Endothelial cell of umbilical vein (primary cell): ENCODE results near the gene EFCAB5. TPM values are rescaled to one million over a fixed set of nuclear protein-coding genes. Genes with fewer than 3 reads are reported as not detected.
"Not testable (repeated sequence)": the region's sequence is repeated elsewhere in the genome, so short reads cannot be mapped to it uniquely, and the experiment has no call there.

ENCODE experiments used
- BruUV-seq: library from RNA; stranded (reverse); fragments of 400-500 nt; replicated peaks from 2 replicates; lab custom pipeline; 2021; lab: Mats Ljungman, UMichigan
- CTCF ChIA-PET: fragments of 300-600, 350-600 bp; sonication (Branson Sonifier 250); formaldehyde crosslinking; loops from one replicate; lab custom pipeline; 2021; ENCODE audit warnings: antibody characterized with exemption, inconsistent platforms; lab: Charles Lee
- POLR2A ChIA-PET: fragments of 300-600, 350-600 bp; sonication (Branson Sonifier 250); formaldehyde crosslinking; loops from one replicate; lab custom pipeline; 2021; ENCODE audit warnings: antibody characterized with exemption, inconsistent platforms; lab: Charles Lee
- DNase-seq: peaks from one replicate; pipeline ENCODE4 v3.0.0-alpha.2; 2011; ENCODE audit warnings: low read depth, low spot score
- FAIRE-seq: peaks from 2 replicates; lab custom pipeline; 2011; peaks lifted over from hg19 to GRCh38; lab: Jason Lieb, UNC
- H2AFZ ChIP-seq: 2 replicates; pipeline ENCODE4 v1.6.0; 2012; ENCODE audit warnings: low read depth, low read length, control low read depth, inconsistent platforms
- H3K27ac ChIP-seq: 2 replicates; pipeline ENCODE4 v1.5.1; 2011; ENCODE audit warnings: low read depth, mild to moderate bottlenecking, control low read depth, low read length, moderate library complexity; ENCODE audit not compliant: insufficient read depth
- H3K27me3 ChIP-seq, 2 experiments: 2 replicates each; pipeline versions ENCODE4 v1.6.0 to v1.6.1; 2011; ENCODE audit warnings: low read length in 2 of 2, mixed read lengths in 1 of 2; ENCODE audit not compliant: control insufficient read depth in 2 of 2, insufficient read depth in 2 of 2
- H3K36me3 ChIP-seq, 2 experiments: 2 replicates in 1 of 2; 3 replicates in 1 of 2; pipeline ENCODE4 v1.5.1; 2011; ENCODE audit warnings: low read length in 2 of 2, mild to moderate bottlenecking in 1 of 2, moderate library complexity in 1 of 2; ENCODE audit not compliant: control insufficient read depth in 2 of 2, insufficient read depth in 2 of 2; ENCODE audit errors: extremely low read depth in 1 of 2
- H3K4me1 ChIP-seq: 3 replicates; pipeline ENCODE4 v1.5.1; 2011; ENCODE audit warnings: mild to moderate bottlenecking, low read length; ENCODE audit not compliant: control insufficient read depth, insufficient read depth; ENCODE audit errors: extremely low read depth
- H3K4me2 ChIP-seq: 2 replicates; pipeline ENCODE4 v1.6.1; 2011; ENCODE audit warnings: low read length, control low read depth, mixed read lengths; ENCODE audit not compliant: insufficient read depth
- H3K4me3 ChIP-seq, 3 experiments: fragments of 200-600 bp in 1 of 3; sonication (generic), shearing (Covaris generic) in 1 of 3; replicated peaks in 1 of 3; 2 replicates each; pipeline ENCODE4 v1.5.1; 2011 to 2016; ENCODE audit warnings: control low read depth in 3 of 3, low read length in 3 of 3, mild to moderate bottlenecking in 2 of 3, inconsistent platforms in 1 of 3, low read depth in 1 of 3, moderate library complexity in 1 of 3; ENCODE audit not compliant: insufficient read depth in 1 of 3
- H3K79me2 ChIP-seq: 2 replicates; pipeline ENCODE4 v1.6.0; 2012; ENCODE audit warnings: low read length, inconsistent platforms; ENCODE audit not compliant: control insufficient read depth, insufficient read depth
- H3K9ac ChIP-seq: replicated peaks from 2 replicates; pipeline ENCODE3; 2011; ENCODE audit warnings: low read length, control low read depth; ENCODE audit not compliant: insufficient read depth; ENCODE audit errors: extremely low read depth
- H3K9me1 ChIP-seq: replicated peaks from 3 replicates; pipeline ENCODE4 v1.6.0; 2011; ENCODE audit warnings: mild to moderate bottlenecking, low read length; ENCODE audit not compliant: control insufficient read depth, insufficient read depth; ENCODE audit errors: extremely low read depth
- H3K9me3 ChIP-seq: replicated peaks from 2 replicates; pipeline ENCODE4 v1.5.1; 2012; ENCODE audit warnings: low read length, inconsistent platforms; ENCODE audit not compliant: control insufficient read depth, insufficient read depth
- H4K20me1 ChIP-seq: replicated peaks from 2 replicates; pipeline ENCODE3; 2011; ENCODE audit warnings: mild to moderate bottlenecking, low read length; ENCODE audit not compliant: control insufficient read depth, insufficient read depth; ENCODE audit errors: extremely low read depth
- EZH2 ChIP-seq: IDR thresholded peaks from 2 replicates; pipeline ENCODE4 v1.6.1; 2012; ENCODE audit warnings: borderline replicate concordance, low read depth, mild to moderate bottlenecking, moderate library complexity, low read length, inconsistent platforms; ENCODE audit not compliant: severe bottlenecking
- FOS ChIP-seq: IDR thresholded peaks from 2 replicates; pipeline ENCODE4 v1.6.1; 2011; ENCODE audit warnings: mild to moderate bottlenecking, low read length, moderate library complexity, borderline replicate concordance; ENCODE audit not compliant: insufficient read depth
- GATA2 ChIP-seq: IDR thresholded peaks from 2 replicates; pipeline ENCODE4 v1.7.0; 2011; ENCODE audit warnings: low read depth, mild to moderate bottlenecking, moderate library complexity, mixed read lengths, low read length; ENCODE audit not compliant: insufficient read length, insufficient read depth
- JUN ChIP-seq: IDR thresholded peaks from 2 replicates; pipeline ENCODE4 v1.6.1; 2011; ENCODE audit warnings: borderline replicate concordance, low read depth; ENCODE audit not compliant: insufficient read length, insufficient read depth
- MYC ChIP-seq: IDR thresholded peaks from one replicate; pipeline ENCODE4 v1.6.1; 2011; ENCODE audit warnings: mild to moderate bottlenecking, low read depth, low read length
- POLR2A ChIP-seq: IDR thresholded peaks from 2 replicates; pipeline ENCODE4 v1.6.1; 2012; ENCODE audit warnings: low read depth, mild to moderate bottlenecking, control low read depth, low read length
- POLR2AphosphoS5 ChIP-seq: IDR thresholded peaks from 2 replicates; pipeline ENCODE4 v1.6.1; 2012; ENCODE audit warnings: low read depth, mild to moderate bottlenecking, control low read depth, low read length, moderate library complexity; ENCODE audit not compliant: insufficient read depth
- dilution Hi-C: fragments of 300-500 bp; cut with MboI; formaldehyde crosslinking; loops from one replicate; pipeline ENCODE4 v1.15.0; 2019; ENCODE audit warnings: low sequenced_read_pairs; ENCODE audit not compliant: extremely low pct_ligation_motif_present
- intact Hi-C: fragments of 100-400 bp; cut with micrococcal nuclease; formaldehyde crosslinking; loops from one replicate; pipeline ENCODE4 v1.10.0; 2022
- polyA plus RNA-seq, 4 experiments: library from polyadenylated mRNA; depleted of rRNA in 3 of 4; stranded (reverse) in 3 of 4; unstranded in 1 of 4; fragments of >200 nt; gene quantifications; 2 replicates each; pipeline versions ENCODE4 v1.2.1 to v1.2.3, GENCODE V29; 2011 to 2012; ENCODE audit warnings: missing spikeins in 1 of 4
- total RNA-seq: library from RNA; stranded (reverse); gene quantifications from 2 replicates; pipeline ENCODE4 v1.2.3, GENCODE V29; 2021
- TF ChIP-seq, protein P1 (sequence below), 2 donors: IDR thresholded peaks; 1 replicate in 1 of 2; 2 replicates in 1 of 2; pipeline ENCODE4 v1.5.1; 2011; ENCODE audit warnings: low read length in 2 of 2, mild to moderate bottlenecking in 2 of 2, moderate library complexity in 2 of 2, control low read depth in 1 of 2, inconsistent platforms in 1 of 2, low read depth in 1 of 2; ENCODE audit not compliant: insufficient read depth in 1 of 2; ENCODE audit errors: extremely low read depth in 1 of 2
- TF ChIP-seq, protein P2 (sequence below): IDR thresholded peaks from 2 replicates; pipeline ENCODE4 v1.6.1; 2011; ENCODE audit not compliant: insufficient read depth, insufficient read length

EFCAB5 gene
- total and polyA plus RNA-seq, 2 donors (not counting 3 experiments of a cell fraction or from before 2014, with no cell fraction given): 0.04 to 0.40 TPM

GRCh38 chr17:30035369-30035768 is 93.9 kb downstream of the EFCAB5 start:
- DNase-seq: no peak
- no peaks in the 10 kb centered on the region for H3K9me1 ChIP-seq
- H3K27ac ChIP-seq: no peak overlapping the region
- intact Hi-C loops (no loop called here), dilution Hi-C loops (no loop called here)
- TF ChIP-seq POLR2AphosphoS5 (no peak), MYC (no peak), GATA2 (no peak), EZH2 (no peak), JUN (no peak), FOS (no peak), POLR2A (no peak)
- TF ChIP-seq, protein P1, sequence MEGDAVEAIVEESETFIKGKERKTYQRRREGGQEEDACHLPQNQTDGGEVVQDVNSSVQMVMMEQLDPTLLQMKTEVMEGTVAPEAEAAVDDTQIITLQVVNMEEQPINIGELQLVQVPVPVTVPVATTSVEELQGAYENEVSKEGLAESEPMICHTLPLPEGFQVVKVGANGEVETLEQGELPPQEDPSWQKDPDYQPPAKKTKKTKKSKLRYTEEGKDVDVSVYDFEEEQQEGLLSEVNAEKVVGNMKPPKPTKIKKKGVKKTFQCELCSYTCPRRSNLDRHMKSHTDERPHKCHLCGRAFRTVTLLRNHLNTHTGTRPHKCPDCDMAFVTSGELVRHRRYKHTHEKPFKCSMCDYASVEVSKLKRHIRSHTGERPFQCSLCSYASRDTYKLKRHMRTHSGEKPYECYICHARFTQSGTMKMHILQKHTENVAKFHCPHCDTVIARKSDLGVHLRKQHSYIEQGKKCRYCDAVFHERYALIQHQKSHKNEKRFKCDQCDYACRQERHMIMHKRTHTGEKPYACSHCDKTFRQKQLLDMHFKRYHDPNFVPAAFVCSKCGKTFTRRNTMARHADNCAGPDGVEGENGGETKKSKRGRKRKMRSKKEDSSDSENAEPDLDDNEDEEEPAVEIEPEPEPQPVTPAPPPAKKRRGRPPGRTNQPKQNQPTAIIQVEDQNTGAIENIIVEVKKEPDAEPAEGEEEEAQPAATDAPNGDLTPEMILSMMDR (IDR thresholded peaks at IDR 0.05; ENCODE audit: extremely low read depth in 1 of 2, insufficient read depth in 1 of 2, low read depth in 1 of 2, low read length in 2 of 2): no peak
- TF ChIP-seq, protein P2, sequence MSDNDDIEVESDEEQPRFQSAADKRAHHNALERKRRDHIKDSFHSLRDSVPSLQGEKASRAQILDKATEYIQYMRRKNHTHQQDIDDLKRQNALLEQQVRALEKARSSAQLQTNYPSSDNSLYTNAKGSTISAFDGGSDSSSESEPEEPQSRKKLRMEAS: no peak
- no peaks in the 10 kb centered on the region for H4K20me1 ChIP-seq
- H3K4me1 ChIP-seq: no peaks in the 10 kb centered on the region
- H3K36me3 ChIP-seq: no peaks in the 10 kb centered on the region
- H3K9ac ChIP-seq: no peak overlapping the region
- H3K27me3 ChIP-seq: peaks cover 2 to 7% of the 10 kb centered on the region in 2 experiments
- no peak for FAIRE-seq
- no TSS peak for BruUV-seq
- ChIA-PET POLR2A (no interaction called here), CTCF (interaction anchor here (1.1 kb wide), 1 partner anchor 52 kb away, joined by 3 read pairs; no protein-coding TSS in a partner anchor)
- H2AFZ ChIP-seq: no peak overlapping the region
- H3K79me2 ChIP-seq: no peaks in the 10 kb centered on the region
- no peak overlapping the region for H3K4me2 ChIP-seq
- H3K4me3 ChIP-seq: no peak overlapping the region
- H3K9me3 ChIP-seq: no peaks in the 10 kb centered on the region

DNA sequence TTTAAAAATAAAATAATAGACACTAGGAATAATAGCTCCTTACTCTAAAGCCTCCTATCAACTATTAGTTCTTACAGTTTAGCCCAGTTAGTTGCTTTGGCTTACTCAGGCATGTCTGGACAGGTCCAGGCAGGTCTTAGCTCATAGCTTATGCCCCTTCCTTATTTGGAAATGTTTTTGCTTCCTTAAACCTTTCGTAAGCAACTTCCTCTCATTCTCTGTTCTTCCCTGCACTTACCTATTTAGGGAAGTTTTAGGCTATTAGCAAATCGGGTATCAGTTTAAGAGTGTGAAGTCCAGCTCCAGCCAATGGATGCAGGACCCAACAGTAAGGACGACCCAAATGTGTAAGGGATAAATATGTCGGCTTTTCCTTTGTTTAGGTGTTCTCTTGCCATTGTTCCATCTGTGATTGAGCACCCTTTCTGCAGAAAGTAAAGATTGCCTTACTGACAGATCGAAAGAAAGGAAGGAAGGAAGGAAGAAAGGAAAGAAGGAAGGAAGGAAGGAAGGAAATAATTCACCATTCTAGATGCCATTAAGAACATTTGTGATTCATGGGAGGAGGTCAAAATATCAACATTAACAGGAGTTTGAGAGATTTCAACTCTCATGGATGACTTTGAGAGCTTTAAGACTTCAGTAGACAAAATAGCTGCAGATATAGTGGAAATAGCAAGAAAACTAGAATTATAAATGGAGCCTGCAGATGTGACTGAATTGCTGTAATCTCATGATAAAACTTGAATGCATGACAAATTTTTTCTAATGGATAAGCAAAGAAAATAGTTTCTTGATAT is 99.5 kb downstream of the EFCAB5 start:
- BruUV-seq: TSS peak; percentile 90
- FAIRE-seq: peak; percentile 28

More for the DNA sequence above, 99.5 kb downstream of the EFCAB5 start:
- H3K9me3 ChIP-seq, intact Hi-C loops, H3K9me1 ChIP-seq, H4K20me1 ChIP-seq, H3K79me2 ChIP-seq, H3K4me3 ChIP-seq, dilution Hi-C loops, H3K9ac ChIP-seq, H3K36me3 ChIP-seq, H3K4me2 ChIP-seq, H3K27ac ChIP-seq, POLR2A ChIA-PET, H3K4me1 ChIP-seq, H3K27me3 ChIP-seq: not testable (repeated sequence)
- CTCF ChIA-PET: interaction anchor here (1.2 to 2.2 kb wide), 2 partner anchors 52 kb away, joined by 3 to 10 read pairs; no protein-coding TSS in a partner anchor
- H2AFZ ChIP-seq: peak overlapping the region; percentile 41
- DNase-seq: peak; percentile 6
